Vagina (tissue), 2 donors: Measurements from ENCODE around the gene EHBP1. TPM values are rescaled to one million over a fixed set of nuclear protein-coding genes. Genes with fewer than 3 reads are reported as not detected.

Experiments used
- DNase-seq, 2 donors: peaks; one replicate each; pipeline ENCODE4 v3.0.0-alpha.2; 2017; ENCODE audit errors: extremely low spot score in 2 of 2
- H3K27ac ChIP-seq: fragments of 200-600 bp; sonication (generic); one replicate; pipeline ENCODE4 v1.5.1; 2019
- H3K27me3 ChIP-seq: fragments of 200-600 bp; sonication (generic); one replicate; pipeline ENCODE4 v1.5.1; 2019
- H3K36me3 ChIP-seq, 2 donors: fragments of 200-600 bp; sonication (generic); one replicate each; pipeline ENCODE4 v1.5.1; 2017 to 2019
- H3K4me1 ChIP-seq: fragments of 200-600 bp; sonication (generic); one replicate; pipeline ENCODE4 v1.5.1; 2019
- H3K4me3 ChIP-seq, 2 donors: fragments of 200-600 bp; sonication (generic); 1 replicate in 1 of 2; 2 replicates in 1 of 2; pipeline ENCODE4 v1.5.1; 2016 to 2019
- H3K9me3 ChIP-seq: fragments of 200-600 bp; sonication (generic); one replicate; pipeline ENCODE4 v1.5.1; 2019
- POLR2A ChIP-seq, 2 donors: fragments of 450-650 bp; IDR thresholded peaks; one replicate each; pipeline ENCODE4 v1.6.1; 2017; ENCODE audit warnings: antibody characterized with exemption in 2 of 2, mild to moderate bottlenecking in 2 of 2, moderate library complexity in 2 of 2
- POLR2AphosphoS5 ChIP-seq, 2 donors: sonication (generic); formaldehyde crosslinking; IDR thresholded peaks; one replicate each; pipeline ENCODE4 v1.9.0; 2017; ENCODE audit warnings: antibody characterized with exemption in 2 of 2, mild to moderate bottlenecking in 2 of 2, low read depth in 1 of 2; ENCODE audit not compliant: insufficient read depth in 1 of 2
- intact Hi-C: fragments of 100-400 bp; cut with DNase I; formaldehyde crosslinking; loops from one replicate; pipeline ENCODE4 v1.15.1; 2023
- total RNA-seq: library from RNA; depleted of rRNA; stranded (reverse); fragments of >200 nt; gene quantifications from one replicate; pipeline ENCODE4 v1.2.3, GENCODE V29; 2016
- TF ChIP-seq, protein P1 (sequence below), 3 experiments: fragments of 450-650 bp in 2 of 3; fragments of 200-600 bp in 1 of 3; sonication (generic) in 1 of 3; IDR thresholded peaks; one replicate each; pipeline ENCODE4 v1.5.1; 2017 to 2019; ENCODE audit warnings: antibody characterized with exemption in 3 of 3, mild to moderate bottlenecking in 2 of 3, moderate library complexity in 2 of 3

The EHBP1 gene
- total RNA-seq, 1 donor from 2014 or later = 97.7 TPM

- TF ChIP-seq POLR2AphosphoS5 (IDR thresholded peaks at IDR 0.05; ENCODE audit: insufficient read depth in 1 of 2, low read depth in 1 of 2) (no peak), POLR2A (IDR thresholded peaks at IDR 0.05) (no peak)
- TF ChIP-seq, protein P1, sequence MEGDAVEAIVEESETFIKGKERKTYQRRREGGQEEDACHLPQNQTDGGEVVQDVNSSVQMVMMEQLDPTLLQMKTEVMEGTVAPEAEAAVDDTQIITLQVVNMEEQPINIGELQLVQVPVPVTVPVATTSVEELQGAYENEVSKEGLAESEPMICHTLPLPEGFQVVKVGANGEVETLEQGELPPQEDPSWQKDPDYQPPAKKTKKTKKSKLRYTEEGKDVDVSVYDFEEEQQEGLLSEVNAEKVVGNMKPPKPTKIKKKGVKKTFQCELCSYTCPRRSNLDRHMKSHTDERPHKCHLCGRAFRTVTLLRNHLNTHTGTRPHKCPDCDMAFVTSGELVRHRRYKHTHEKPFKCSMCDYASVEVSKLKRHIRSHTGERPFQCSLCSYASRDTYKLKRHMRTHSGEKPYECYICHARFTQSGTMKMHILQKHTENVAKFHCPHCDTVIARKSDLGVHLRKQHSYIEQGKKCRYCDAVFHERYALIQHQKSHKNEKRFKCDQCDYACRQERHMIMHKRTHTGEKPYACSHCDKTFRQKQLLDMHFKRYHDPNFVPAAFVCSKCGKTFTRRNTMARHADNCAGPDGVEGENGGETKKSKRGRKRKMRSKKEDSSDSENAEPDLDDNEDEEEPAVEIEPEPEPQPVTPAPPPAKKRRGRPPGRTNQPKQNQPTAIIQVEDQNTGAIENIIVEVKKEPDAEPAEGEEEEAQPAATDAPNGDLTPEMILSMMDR (IDR thresholded peaks at IDR 0.05) = no peak
- DNase-seq = no peak
- intact Hi-C loops = no loop called here
- Histone ChIP-seq H3K27ac (no peak overlapping the region), H3K36me3 (no peaks in the 10 kb centered on the region), H3K4me3 (no peak overlapping the region), H3K27me3 (no peaks in the 10 kb centered on the region), H3K9me3 (no peaks in the 10 kb centered on the region), H3K4me1 (peaks cover 18% of the 10 kb centered on the region)
These were observed 78.8 kb downstream of the EHBP1 start for GRCh38 chr2:62784341-62784740.

DNA sequence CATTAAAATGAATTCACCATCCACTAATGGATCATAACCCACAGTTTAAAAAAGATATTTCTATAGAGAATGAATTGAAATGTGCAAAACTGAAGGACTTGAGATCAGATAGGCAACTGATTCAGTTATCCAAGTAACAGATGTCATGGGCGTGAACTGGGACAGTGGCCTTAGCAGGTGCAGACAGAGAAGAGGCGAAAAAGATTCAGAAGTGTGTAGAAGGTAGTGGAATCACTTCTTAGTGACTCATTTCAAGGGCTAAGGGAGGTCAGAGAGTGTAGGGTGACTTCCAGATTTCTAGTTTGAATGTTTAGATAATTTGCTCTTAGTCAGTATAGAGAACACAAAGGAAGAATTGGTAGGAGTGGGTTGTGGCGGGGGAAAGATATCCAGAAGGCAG, 79.7 kb downstream of the EHBP1 start:
- no peak for DNase-seq
- H3K4me3 ChIP-seq = no peak overlapping the region
- intact Hi-C loops = no loop called here
- no peak overlapping the region for H3K27ac ChIP-seq
- no peaks in the 10 kb centered on the region for H3K36me3 ChIP-seq
- no peaks in the 10 kb centered on the region for H3K27me3 ChIP-seq
- no peak for TF ChIP-seq POLR2A (IDR thresholded peaks at IDR 0.05)
- peaks cover 27% of the 10 kb centered on the region for H3K4me1 ChIP-seq
- H3K9me3 ChIP-seq = no peaks in the 10 kb centered on the region

- DNase-seq = no peak
- no peaks in the 10 kb centered on the region for H3K36me3 ChIP-seq
- no peak overlapping the region for H3K4me3 ChIP-seq
- no peaks in the 10 kb centered on the region for H3K9me3 ChIP-seq
- H3K4me1 ChIP-seq = peaks cover 27% of the 10 kb centered on the region
- H3K27ac ChIP-seq = no peak overlapping the region
- intact Hi-C loops = no loop called here
- TF ChIP-seq, protein P1 (IDR thresholded peaks at IDR 0.05) = no peak
- no peak for TF ChIP-seq POLR2AphosphoS5 (IDR thresholded peaks at IDR 0.05; ENCODE audit: insufficient read depth in 1 of 2, low read depth in 1 of 2)
- no peak for TF ChIP-seq POLR2A (IDR thresholded peaks at IDR 0.05)
- H3K27me3 ChIP-seq = no peaks in the 10 kb centered on the region
These were observed 80.5 kb downstream of the EHBP1 start for GRCh38 chr2:62785810-62786597.

GRCh38 chr2:62787386-62787785, 81.9 kb downstream of the EHBP1 start:
- Histone ChIP-seq H3K4me3 (no peak overlapping the region), H3K4me1 (peaks cover 26% of the 10 kb centered on the region), H3K27ac (no peak overlapping the region), H3K9me3 (no peaks in the 10 kb centered on the region), H3K27me3 (no peaks in the 10 kb centered on the region), H3K36me3 (no peaks in the 10 kb centered on the region)
- intact Hi-C loops = no loop called here
- no peak for DNase-seq
- TF ChIP-seq POLR2AphosphoS5 (IDR thresholded peaks at IDR 0.05; ENCODE audit: insufficient read depth in 1 of 2, low read depth in 1 of 2) = no peak
- TF ChIP-seq, protein P1 (IDR thresholded peaks at IDR 0.05) = peak in 1 of 3 experiments; percentile 21

GRCh38 chr2:62789518-62789917, 84.0 kb downstream of the EHBP1 start:
- H3K4me3 ChIP-seq = no peak overlapping the region
- no peak overlapping the region for H3K27ac ChIP-seq
- H3K4me1 ChIP-seq = peaks cover 29% of the 10 kb centered on the region
- DNase-seq = no peak
- no peak for TF ChIP-seq POLR2AphosphoS5 (IDR thresholded peaks at IDR 0.05; ENCODE audit: insufficient read depth in 1 of 2, low read depth in 1 of 2)
- no peak for TF ChIP-seq POLR2A (IDR thresholded peaks at IDR 0.05)
- TF ChIP-seq, protein P1 (IDR thresholded peaks at IDR 0.05) = no peak
- intact Hi-C loops = no loop called here
- H3K36me3 ChIP-seq = no peaks in the 10 kb centered on the region
- no peaks in the 10 kb centered on the region for H3K9me3 ChIP-seq
- no peaks in the 10 kb centered on the region for H3K27me3 ChIP-seq
